SK-N-SH (cell line): ENCODE results near the gene NPEPL1.

Experiments
- CHD2 ChIP-seq: fragments of 150-350 bp; IDR thresholded peaks from 2 replicates; pipeline ENCODE4 v1.6.1; 2018; ENCODE audit warnings: low read length; ENCODE audit not compliant: partially characterized antibody
- CTCF ChIP-seq: fragments of 200-600 bp; sonication (generic); IDR thresholded peaks from 2 replicates; pipeline ENCODE4 v1.6.1; 2017; ENCODE audit warnings: antibody characterized with exemption, mild to moderate bottlenecking, moderate library complexity
- EP300 ChIP-seq, 2 experiments: IDR thresholded peaks; 2 replicates each; pipeline versions ENCODE4 v1.4.0 to v1.6.1; 2012; ENCODE audit warnings: borderline replicate concordance in 1 of 2, low read depth in 1 of 2, low read length in 1 of 2
- GABPA ChIP-seq: IDR thresholded peaks from 2 replicates; pipeline ENCODE4 v1.4.0; 2012; ENCODE audit warnings: low read depth, mild to moderate bottlenecking
- MXI1 ChIP-seq: IDR thresholded peaks from 2 replicates; pipeline ENCODE4 v1.6.1; 2012; ENCODE audit warnings: mild to moderate bottlenecking, low read depth, low read length, improper control_type of control experiment
- RAD21 ChIP-seq: IDR thresholded peaks from 2 replicates; pipeline ENCODE4 v1.6.1; 2012; ENCODE audit warnings: mild to moderate bottlenecking, low read length
- TAF1 ChIP-seq: IDR thresholded peaks from 2 replicates; pipeline ENCODE4 v1.6.1; 2012; ENCODE audit warnings: low read depth, mild to moderate bottlenecking, low read length, moderate library complexity, borderline replicate concordance
- TF ChIP-seq, protein P1 (sequence below): IDR thresholded peaks from 2 replicates; pipeline ENCODE4 v1.4.0; 2012; ENCODE audit warnings: low read depth
- TF ChIP-seq, protein P2 (sequence below): IDR thresholded peaks from 2 replicates; pipeline ENCODE4 v1.4.0; 2012; ENCODE audit warnings: low read depth, borderline replicate concordance
- TF ChIP-seq, protein P3 (sequence below): IDR thresholded peaks from 2 replicates; pipeline ENCODE4; 2012

GRCh38 chr20:58651559-58651945, 41.0 kb upstream of the NPEPL1 start:
- no peak for TF ChIP-seq CTCF
- TF ChIP-seq RAD21 = no peak
- no peak for TF ChIP-seq EP300 (IDR thresholded peaks at IDR 0.05; ENCODE audit: borderline replicate concordance in 1 of 2, low read depth in 1 of 2, low read length in 1 of 2)
- TF ChIP-seq MXI1 = no peak
- TF ChIP-seq, protein P1, sequence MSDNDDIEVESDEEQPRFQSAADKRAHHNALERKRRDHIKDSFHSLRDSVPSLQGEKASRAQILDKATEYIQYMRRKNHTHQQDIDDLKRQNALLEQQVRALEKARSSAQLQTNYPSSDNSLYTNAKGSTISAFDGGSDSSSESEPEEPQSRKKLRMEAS = no peak
- TF ChIP-seq TAF1 = no peak
- TF ChIP-seq, protein P2, sequence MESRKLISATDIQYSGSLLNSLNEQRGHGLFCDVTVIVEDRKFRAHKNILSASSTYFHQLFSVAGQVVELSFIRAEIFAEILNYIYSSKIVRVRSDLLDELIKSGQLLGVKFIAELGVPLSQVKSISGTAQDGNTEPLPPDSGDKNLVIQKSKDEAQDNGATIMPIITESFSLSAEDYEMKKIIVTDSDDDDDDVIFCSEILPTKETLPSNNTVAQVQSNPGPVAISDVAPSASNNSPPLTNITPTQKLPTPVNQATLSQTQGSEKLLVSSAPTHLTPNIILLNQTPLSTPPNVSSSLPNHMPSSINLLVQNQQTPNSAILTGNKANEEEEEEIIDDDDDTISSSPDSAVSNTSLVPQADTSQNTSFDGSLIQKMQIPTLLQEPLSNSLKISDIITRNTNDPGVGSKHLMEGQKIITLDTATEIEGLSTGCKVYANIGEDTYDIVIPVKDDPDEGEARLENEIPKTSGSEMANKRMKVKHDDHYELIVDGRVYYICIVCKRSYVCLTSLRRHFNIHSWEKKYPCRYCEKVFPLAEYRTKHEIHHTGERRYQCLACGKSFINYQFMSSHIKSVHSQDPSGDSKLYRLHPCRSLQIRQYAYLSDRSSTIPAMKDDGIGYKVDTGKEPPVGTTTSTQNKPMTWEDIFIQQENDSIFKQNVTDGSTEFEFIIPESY = no peak
- TF ChIP-seq, protein P3, sequence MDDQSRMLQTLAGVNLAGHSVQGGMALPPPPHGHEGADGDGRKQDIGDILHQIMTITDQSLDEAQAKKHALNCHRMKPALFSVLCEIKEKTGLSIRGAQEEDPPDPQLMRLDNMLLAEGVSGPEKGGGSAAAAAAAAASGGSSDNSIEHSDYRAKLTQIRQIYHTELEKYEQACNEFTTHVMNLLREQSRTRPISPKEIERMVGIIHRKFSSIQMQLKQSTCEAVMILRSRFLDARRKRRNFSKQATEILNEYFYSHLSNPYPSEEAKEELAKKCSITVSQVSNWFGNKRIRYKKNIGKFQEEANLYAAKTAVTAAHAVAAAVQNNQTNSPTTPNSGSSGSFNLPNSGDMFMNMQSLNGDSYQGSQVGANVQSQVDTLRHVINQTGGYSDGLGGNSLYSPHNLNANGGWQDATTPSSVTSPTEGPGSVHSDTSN = no peak
- no peak for TF ChIP-seq GABPA
- TF ChIP-seq CHD2 = no peak
